ES-I3 (cell line): ENCODE results near the gene ACBD4.

Experiments
- H3K36me3 ChIP-seq: 2 replicates; pipeline ENCODE4 v1.6.1; 2013; ENCODE audit warnings: mild to moderate bottlenecking, low read length, control low read depth, moderate library complexity; ENCODE audit not compliant: insufficient read depth
- H3K4me1 ChIP-seq: 2 replicates; pipeline ENCODE4 v1.6.1; 2013; ENCODE audit warnings: mild to moderate bottlenecking, control low read depth, low read length; ENCODE audit not compliant: insufficient read depth
- H3K9ac ChIP-seq: 2 replicates; pipeline ENCODE4 v1.6.1; 2013; ENCODE audit warnings: low read depth, mild to moderate bottlenecking, low read length, moderate library complexity
- H3K9me3 ChIP-seq: 2 replicates; pipeline ENCODE4 v1.6.1; 2013; ENCODE audit warnings: mild to moderate bottlenecking, low read length, moderate library complexity; ENCODE audit not compliant: control insufficient read depth, insufficient read depth

ACBD4 gene

DNA sequence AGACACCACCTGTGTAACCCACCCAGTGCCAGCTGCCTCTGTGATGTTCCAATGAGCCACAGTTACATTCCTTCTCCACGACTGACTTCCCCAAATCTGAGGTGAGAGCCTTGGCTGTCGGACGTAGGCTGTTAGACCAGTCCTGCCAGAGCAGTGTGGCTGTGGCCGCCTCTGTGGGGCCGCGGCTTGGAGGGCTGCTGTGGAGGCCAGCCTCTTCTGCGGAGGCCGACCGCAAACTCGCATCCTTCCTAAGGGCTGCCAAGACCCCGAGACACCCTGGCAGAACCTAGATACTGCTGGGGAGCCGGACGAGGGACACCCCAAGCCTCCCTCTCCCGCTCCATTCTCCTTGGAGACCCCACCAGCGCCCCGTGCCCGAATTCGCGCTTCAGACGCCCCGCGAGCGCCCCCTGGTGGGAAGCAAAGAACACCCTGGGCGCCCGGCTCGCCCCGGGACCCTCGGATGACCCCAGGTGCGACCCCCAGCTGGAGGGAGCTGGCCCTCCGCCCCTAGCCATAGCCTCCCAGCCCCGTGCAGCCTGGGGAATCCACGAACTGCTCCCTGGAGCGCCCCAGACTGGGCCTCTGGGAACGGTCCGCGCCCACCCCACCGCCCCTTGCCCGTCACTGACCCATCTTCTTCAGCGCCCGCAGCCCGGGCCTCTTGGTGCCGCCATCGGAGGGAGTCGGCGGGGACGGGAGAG is 3.7 kb upstream of the ACBD4 start:
- H3K36me3 ChIP-seq, result no peaks in the 10 kb centered on the region
- peak overlapping the region; percentile 93 for H3K9ac ChIP-seq
- H3K4me1 ChIP-seq, result peaks cover 32% of the 10 kb centered on the region
- H3K9me3 ChIP-seq, result no peaks in the 10 kb centered on the region

DNA sequence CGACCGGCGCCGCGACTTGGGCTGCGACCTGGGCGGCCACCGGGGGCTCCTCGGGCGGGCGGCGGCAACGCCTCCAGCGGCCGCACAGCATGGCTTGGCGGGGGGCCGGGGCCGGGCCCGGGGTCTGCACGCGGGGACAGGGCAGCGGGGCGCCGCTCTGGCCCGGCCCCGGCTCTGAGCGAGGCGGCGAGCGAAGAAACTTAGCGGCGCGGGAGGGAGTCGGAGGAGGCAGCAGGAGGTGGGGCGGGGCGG is 3.2 kb upstream of the ACBD4 start, which contains the start of gene PLCD3:
Gene PLCD3, minus strand, starts transcription at position 196 of the 252 bp plus-strand sequence. Its CDS starts 105 bp downstream, at position 91.
- Histone ChIP-seq H3K9me3 (no peaks in the 10 kb centered on the region), H3K4me1 (peaks cover 29% of the 10 kb centered on the region), H3K9ac (peak within 1 kb of the TSS; percentile 93), H3K36me3 (no peaks in the 10 kb centered on the region)

DNA sequence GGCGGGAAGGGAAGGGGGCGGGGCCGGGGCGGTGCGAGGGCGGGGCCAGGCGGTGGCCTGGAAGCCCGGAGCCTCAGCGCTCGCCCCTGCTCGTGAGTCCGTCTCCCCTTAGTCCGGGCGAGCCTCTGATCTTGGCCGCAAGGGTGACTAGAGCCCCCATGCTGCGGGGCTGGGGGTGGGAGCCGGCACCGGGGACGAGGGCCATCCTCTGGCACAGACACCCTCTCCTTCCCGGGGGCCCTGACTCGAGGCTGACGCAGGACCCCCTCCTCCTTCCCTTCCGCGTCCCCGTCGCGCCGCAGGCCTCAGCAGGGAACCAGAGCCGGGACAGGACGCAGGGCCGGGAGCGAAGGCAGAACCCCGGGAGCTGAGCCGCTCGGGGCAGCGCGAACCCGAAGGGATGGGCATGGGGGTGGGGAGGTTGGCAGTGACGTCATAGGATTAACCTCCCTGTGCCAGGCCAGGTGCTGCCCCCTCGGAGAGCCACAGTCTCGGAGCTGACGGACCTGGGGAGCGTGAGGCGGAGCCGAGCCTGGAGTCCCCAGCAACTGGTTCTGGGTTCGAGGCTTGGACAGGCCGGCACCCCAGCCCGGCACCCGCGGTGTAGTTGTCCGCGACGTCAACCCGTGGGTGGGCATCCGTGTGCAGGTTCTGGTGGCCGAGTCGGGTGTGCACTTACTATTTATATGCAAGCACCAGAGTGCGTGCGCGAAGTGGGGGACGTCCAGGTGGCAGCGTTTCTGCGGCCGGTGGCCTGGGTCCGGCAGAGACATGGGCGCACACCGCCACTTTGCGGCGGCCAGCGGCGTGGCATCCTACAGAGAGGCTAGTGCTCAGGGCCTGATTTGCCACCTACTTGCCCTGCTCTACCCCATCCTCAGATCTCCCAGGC is 2.7 kb upstream of the ACBD4 start:
- Histone ChIP-seq H3K36me3 (no peaks in the 10 kb centered on the region), H3K9me3 (no peaks in the 10 kb centered on the region), H3K4me1 (peaks cover 24% of the 10 kb centered on the region; the same call in 1 of the 2 replicates), H3K9ac (peak overlapping the region; percentile 64)

DNA sequence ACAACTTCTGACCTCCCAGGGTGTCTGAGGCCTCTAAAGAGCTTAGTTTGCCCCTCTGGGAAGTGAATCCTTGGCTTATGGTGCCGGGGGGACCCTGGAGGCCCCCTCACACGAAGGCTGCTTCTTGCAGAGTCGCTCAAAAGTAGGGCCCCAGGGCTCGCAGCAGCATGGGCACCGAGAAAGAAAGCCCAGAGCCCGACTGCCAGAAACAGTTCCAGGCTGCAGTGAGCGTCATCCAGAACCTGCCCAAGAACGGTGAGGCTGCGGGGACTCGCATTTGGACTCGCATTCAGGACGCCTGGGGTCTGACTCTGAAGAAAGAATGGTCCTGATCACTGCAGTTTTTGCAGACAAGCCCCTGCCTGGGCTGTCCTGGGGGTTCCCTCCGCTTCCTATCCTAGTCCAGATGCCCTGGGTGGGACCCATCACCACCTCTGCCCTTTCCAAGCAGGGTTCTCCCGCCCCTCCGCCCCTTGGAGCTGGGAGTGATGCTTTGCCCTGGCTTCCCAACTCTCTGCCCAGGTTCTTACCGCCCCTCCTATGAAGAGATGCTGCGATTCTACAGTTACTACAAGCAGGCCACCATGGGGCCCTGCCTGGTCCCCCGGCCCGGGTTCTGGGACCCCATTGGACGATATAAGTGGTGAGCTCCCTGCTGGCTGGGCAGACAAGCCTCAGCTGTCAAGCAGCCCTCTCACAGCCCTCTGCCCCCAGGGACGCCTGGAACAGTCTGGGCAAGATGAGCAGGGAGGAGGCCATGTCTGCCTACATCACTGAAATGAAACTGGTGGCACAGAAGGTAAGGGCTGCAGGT is 698 bp downstream of the ACBD4 start:
- Histone ChIP-seq H3K9ac (peak overlapping the region; percentile 39; the same call in 1 of the 2 replicates), H3K4me1 (peaks cover 13% of the 10 kb centered on the region; the same call in 1 of the 2 replicates), H3K36me3 (no peaks in the 10 kb centered on the region), H3K9me3 (no peaks in the 10 kb centered on the region)

DNA sequence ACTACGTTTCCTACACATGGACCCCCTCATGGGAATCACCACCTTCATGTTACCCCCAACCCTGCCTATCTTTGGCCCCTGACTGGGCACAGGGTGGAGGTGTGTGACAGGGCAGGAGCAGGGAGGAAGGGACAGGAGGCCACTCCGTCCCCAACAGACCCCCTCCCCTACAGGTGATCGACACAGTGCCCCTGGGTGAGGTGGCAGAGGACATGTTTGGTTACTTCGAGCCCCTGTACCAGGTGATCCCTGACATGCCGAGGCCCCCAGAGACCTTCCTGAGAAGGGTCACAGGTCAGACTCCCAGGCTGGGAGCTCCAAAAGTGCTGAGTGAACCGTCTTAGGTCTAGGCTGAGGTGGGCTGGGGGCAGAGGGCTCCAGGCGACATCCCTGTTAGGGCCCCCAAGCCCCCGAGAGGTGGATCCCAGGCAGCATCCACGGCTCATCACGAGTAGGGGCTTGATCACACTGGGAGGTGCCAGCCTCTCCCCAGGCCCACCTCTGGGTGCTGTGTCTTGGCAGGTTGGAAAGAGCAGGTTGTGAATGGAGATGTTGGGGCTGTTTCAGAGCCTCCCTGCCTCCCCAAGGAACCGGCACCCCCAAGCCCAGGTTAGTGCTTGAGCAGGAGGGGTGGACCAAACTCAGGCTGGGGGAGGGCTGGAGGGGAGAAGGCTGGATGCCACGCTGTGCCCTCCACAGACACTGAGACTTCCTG is 1.5 kb downstream of the ACBD4 start:
- H3K9ac ChIP-seq, result no peak overlapping the region
- peaks cover 13% of the 10 kb centered on the region; the same call in 1 of the 2 replicates for H3K4me1 ChIP-seq
- no peaks in the 10 kb centered on the region for H3K36me3 ChIP-seq
- no peaks in the 10 kb centered on the region for H3K9me3 ChIP-seq

DNA sequence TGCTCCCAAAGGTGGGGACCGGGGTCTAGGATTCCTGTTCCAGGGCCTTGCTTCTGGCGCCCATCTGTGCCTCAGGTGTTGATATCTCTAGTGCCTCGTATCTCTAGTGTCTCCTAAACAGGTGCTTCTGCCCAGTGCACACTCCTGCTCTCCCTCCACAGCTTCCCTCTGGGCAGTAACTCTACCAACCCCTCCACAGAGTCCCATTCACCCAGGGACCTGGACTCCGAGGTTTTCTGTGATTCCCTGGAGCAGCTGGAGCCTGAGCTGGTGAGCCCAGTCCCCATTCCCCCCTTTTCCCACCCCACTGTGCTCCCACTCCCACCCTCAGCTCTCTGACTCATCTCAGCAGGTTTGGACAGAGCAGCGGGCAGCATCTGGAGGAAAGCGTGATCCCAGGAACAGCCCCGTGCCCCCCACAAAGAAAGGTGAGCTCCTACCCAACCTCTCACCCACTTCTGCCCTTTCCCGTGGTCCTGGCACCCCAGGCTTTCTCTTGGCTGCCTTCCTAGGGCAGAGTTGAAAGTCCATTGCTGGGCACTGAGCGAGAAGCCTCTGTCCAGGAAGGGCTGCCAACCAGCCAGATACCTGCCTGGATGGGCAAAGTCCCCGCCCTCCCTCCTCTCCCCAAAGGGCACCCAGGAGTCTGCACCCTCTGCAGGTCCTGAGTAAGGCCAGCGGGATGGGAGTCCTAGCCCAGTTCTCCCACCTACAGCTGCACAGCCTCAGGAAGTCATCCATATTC is 2.2 kb downstream of the ACBD4 start:
- Histone ChIP-seq H3K36me3 (no peaks in the 10 kb centered on the region), H3K4me1 (peaks cover 13% of the 10 kb centered on the region; the same call in 1 of the 2 replicates), H3K9ac (no peak overlapping the region), H3K9me3 (no peaks in the 10 kb centered on the region)

DNA sequence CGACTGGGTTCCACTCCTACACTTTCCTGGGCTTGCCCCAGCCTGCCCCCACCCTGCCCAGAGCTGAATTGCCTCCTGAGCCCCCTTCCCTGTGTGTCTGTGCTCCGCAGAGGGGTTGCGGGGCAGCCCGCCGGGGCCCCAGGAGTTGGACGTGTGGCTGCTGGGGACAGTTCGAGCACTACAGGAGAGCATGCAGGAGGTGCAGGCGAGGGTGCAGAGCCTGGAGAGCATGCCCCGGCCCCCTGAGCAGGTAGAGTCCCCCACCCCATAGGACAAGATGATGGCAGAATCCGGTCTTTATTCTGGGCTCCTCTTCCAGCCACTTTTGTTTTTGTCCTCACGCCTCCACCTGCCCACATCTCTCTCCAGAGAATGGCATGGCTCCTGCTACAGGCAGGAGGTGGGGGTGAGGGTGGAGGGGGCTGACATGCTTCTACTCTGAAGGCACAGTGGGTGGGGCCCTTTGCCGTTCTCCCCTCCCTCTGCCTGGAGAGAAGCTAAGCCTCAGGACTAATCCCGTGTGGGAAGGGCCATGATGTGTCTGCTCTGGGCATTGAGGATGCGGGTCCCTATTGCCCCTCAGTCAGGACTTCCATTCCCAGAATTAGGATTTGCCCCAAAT is 3.5 kb downstream of the ACBD4 start:
- Histone ChIP-seq H3K4me1 (peaks cover 20% of the 10 kb centered on the region; the same call in 1 of the 2 replicates), H3K36me3 (no peaks in the 10 kb centered on the region), H3K9ac (no peak overlapping the region), H3K9me3 (no peaks in the 10 kb centered on the region)

DNA sequence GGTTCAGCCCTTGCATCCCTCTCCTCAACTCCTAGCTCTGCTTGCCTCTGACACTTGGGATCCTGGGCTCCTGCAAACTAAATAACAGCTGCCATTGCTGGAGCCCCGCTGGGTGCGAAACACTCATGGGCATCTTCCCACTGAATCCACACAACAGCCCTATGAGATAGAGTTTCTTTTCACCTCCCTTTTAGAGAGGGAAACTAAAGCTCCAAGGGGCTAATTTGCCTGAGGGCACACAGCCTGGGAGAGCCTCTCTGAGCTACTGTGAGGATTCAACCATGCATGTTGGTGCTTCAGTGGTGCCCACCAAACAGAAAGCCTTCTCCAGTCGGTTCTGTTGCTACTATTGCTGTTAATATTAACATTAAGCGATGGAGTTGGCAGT is 4.0 kb downstream of the ACBD4 start:
- no peak overlapping the region for H3K9ac ChIP-seq

DNA sequence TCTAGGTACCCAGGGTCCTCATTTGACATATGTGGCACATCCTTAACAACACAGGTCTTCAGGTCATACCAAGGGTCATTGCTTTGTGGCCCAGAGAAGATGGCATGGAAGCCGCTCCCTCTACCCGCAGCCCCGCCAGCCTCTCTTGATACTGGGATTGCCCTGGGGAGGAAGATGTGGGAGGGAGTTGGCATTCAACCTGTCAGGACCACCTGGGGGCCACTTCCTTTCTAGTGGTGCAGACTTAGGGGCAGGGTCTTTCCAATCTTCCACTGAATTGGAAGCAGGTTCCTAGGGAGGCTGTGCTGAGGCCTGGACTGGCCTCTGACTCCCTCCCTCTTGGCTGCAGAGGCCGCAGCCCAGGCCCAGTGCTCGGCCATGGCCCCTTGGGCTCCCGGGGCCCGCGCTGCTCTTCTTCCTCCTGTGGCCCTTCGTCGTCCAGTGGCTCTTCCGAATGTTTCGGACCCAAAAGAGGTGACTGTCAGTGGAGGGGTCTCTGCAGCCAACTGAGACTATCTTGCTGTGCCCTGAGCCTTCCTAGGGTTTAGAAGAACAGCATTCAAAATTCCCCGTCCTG is 7.7 kb downstream of the ACBD4 start:
- peaks cover 20% of the 10 kb centered on the region; the same call in 1 of the 2 replicates for H3K4me1 ChIP-seq
- H3K9ac ChIP-seq, result peak overlapping the region; percentile 66
- H3K36me3 ChIP-seq, result no peaks in the 10 kb centered on the region
- no peaks in the 10 kb centered on the region for H3K9me3 ChIP-seq

More for the DNA sequence above, 4.0 kb downstream of the ACBD4 start:
- Histone ChIP-seq H3K4me1 (peaks cover 20% of the 10 kb centered on the region; the same call in 1 of the 2 replicates), H3K36me3 (no peaks in the 10 kb centered on the region), H3K9me3 (no peaks in the 10 kb centered on the region)

DNA sequence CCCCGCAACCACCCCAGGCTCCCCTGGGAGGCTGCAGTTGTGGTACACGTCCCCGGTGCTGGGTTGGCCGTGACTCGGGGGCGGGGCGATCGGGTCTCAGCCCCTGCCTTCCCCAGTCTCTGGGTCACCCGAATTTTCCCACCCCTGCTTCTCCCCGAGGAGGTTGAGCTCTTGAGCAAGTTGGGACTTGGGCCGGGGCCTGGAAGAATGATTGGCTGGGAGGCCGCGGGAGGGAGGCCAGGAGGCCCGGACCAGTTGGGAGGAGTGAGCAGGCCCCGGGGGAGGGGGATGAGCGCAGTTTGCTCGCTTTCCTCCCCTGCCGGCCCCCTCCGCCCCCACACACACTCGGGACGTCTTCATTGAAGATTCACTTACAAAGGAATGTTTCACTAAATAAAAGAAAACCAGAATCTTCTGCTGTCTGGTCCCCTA is 8.3 kb downstream of the ACBD4 start:
- H3K9me3 ChIP-seq, result no peaks in the 10 kb centered on the region
- H3K9ac ChIP-seq, result peak overlapping the region; percentile 66

DNA sequence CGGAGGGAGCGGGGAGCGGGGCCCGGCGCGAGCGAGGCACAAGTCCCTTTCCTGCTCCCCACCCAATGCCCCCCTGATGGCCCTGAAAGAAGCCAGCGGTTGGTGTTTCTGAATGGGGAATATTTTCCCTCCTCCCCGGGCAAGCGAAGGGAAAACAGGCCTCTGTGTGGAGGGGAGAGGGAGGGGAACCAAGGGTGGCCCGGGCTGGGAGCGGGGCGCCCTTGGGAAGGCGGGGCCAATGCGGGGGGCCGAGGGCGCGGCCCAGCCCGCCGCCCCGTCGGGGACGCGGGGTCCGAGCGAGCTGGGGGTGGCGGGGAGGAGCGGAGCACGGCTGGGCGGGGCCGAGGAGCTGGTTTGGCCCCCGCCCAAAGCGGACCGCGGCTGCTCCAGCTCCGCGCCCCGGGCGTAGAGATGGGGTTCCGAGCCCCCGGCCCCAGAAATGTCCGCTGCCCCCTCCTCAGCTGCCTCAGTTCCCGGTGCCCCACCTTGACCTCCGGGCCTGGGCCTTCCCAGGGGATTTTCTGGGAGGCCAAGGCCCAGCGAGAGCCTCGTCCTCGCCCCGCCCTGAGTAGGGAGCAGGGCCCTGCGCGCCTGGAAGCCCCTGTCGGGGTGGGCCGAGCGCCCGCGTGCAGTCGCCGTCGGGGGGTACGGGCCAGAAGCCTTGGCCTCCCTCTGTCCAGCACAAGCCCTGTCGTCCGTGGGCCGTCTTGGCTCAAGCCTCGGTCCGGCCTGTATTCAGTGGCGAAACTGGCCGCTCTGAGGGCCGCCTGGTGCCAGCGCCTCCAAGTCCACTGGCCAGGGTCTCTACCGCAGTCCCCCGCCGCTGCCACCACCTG is 8.9 kb downstream of the ACBD4 start:
- Histone ChIP-seq H3K9me3 (no peaks in the 10 kb centered on the region), H3K4me1 (peaks cover 12% of the 10 kb centered on the region; the same call in 1 of the 2 replicates), H3K9ac (peak overlapping the region; percentile 66), H3K36me3 (no peaks in the 10 kb centered on the region)

More for the DNA sequence above, 8.3 kb downstream of the ACBD4 start:
- Histone ChIP-seq H3K36me3 (no peaks in the 10 kb centered on the region), H3K4me1 (peaks cover 18% of the 10 kb centered on the region; the same call in 1 of the 2 replicates)

DNA sequence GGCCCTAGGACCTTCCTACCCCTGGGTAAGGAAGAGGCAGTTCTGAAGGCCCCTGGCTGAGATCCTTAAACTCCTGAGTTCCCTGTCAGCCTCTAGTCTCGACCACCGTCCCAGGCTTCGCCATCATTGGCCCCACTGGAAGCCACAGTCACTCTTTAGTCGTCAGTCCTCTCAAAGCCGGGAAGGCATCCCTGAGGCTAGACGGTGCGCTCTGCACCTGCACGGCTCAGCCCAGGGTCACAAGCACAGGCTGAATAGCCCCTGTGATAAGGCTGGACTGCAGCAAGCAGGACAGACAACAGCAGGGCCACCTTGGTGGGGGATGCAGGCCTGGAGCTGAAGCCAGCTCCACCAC is 9.5 kb downstream of the ACBD4 start:
- peak overlapping the region; percentile 66; the same call in 1 of the 2 replicates for H3K9ac ChIP-seq

More for the DNA sequence above, 9.5 kb downstream of the ACBD4 start:
- Histone ChIP-seq H3K4me1 (peaks cover 7% of the 10 kb centered on the region; the same call in 1 of the 2 replicates), H3K9me3 (no peaks in the 10 kb centered on the region), H3K36me3 (no peaks in the 10 kb centered on the region)
